Endothelial cell (in vitro differentiated cells): Measurements from ENCODE around the gene NOS1AP. TPM values are rescaled to one million over a fixed set of nuclear protein-coding genes. Genes with fewer than 3 reads are reported as not detected.

ENCODE experiments used
- DNase-seq: peaks from one replicate; pipeline ENCODE4 v3.0.0; 2021; ENCODE audit warnings: low spot score
- H3K27ac Mint-ChIP-seq: one replicate; pipeline ENCODE4 v1.8.0; 2021; ENCODE audit warnings: mixed read lengths, inconsistent platforms; ENCODE audit not compliant: unreplicated experiment
- H3K27me3 Mint-ChIP-seq: one replicate; pipeline ENCODE4 v1.8.0; 2021; ENCODE audit warnings: mild to moderate bottlenecking, moderate library complexity, mixed read lengths, inconsistent platforms; ENCODE audit not compliant: unreplicated experiment
- H3K36me3 Mint-ChIP-seq: one replicate; pipeline ENCODE4 v1.8.0; 2021; ENCODE audit warnings: mild to moderate bottlenecking, low read depth, mixed read lengths, inconsistent platforms; ENCODE audit not compliant: unreplicated experiment
- H3K4me1 Mint-ChIP-seq: one replicate; pipeline ENCODE4 v1.8.0; 2021; ENCODE audit warnings: mild to moderate bottlenecking, mixed read lengths, inconsistent platforms; ENCODE audit not compliant: unreplicated experiment
- H3K4me3 Mint-ChIP-seq: one replicate; pipeline ENCODE4 v1.8.0; 2021; ENCODE audit warnings: mild to moderate bottlenecking, mixed read lengths, inconsistent platforms; ENCODE audit not compliant: unreplicated experiment
- H3K9me3 Mint-ChIP-seq: one replicate; pipeline ENCODE4 v1.8.0; 2021; ENCODE audit warnings: mixed read lengths, inconsistent platforms; ENCODE audit not compliant: unreplicated experiment
- total RNA-seq: library from RNA; stranded (reverse); fragmentation: NEBNext Ultra II Directional; extraction: Animal tissue kit (Norgen Biotek cat#: 25700); gene quantifications from one replicate; pipeline ENCODE4 v1.2.1, GENCODE V29; 2021; ENCODE audit not compliant: unreplicated experiment
- TF ChIP-seq, protein P1 (sequence below): fragments of 200-600 bp; sonication (generic); IDR thresholded peaks from one replicate; pipeline ENCODE4 v1.5.0; 2021; ENCODE audit warnings: antibody characterized with exemption; ENCODE audit not compliant: unreplicated experiment

NOS1AP gene
- total RNA-seq, 1 donor from 2014 or later: 19.8 TPM

DNA sequence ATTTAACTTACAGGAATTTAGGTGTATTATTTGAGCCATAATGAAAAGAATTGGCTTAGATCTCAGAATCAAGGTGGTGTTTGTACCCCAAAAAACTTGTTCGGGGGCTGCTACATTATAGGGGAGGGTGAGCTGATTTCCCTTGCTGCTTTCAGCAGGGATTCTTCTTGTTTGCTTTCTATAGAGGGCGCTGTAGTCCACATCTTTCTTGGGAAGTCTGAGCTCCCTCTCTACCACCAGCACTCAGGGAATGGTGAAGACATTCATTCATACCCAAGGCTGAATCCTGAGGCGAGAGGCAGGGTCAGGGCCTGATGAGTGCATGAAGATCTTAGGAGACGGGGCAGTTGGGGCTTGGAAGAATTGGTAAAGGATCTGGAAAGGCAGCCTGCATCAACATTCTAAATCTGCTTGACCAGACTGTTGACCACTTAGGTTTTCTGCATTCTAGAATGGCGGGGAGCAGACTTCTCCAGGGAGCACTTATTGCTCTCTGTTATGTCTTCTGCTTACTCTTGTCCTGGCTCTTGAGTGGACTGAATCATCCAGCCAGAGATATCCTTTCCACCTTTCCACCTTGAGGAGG lies 288.3 kb downstream of the NOS1AP start:
- Mint-ChIP-seq H3K27me3 (peaks cover 8% of the 10 kb centered on the region), H3K36me3 (peaks cover 46% of the 10 kb centered on the region), H3K4me3 (peak overlapping the region; percentile 71), H3K27ac (no peak overlapping the region), H3K4me1 (peaks cover 61% of the 10 kb centered on the region), H3K9me3 (no peaks in the 10 kb centered on the region)
- DNase-seq: peak; percentile 15
- TF ChIP-seq, protein P1, sequence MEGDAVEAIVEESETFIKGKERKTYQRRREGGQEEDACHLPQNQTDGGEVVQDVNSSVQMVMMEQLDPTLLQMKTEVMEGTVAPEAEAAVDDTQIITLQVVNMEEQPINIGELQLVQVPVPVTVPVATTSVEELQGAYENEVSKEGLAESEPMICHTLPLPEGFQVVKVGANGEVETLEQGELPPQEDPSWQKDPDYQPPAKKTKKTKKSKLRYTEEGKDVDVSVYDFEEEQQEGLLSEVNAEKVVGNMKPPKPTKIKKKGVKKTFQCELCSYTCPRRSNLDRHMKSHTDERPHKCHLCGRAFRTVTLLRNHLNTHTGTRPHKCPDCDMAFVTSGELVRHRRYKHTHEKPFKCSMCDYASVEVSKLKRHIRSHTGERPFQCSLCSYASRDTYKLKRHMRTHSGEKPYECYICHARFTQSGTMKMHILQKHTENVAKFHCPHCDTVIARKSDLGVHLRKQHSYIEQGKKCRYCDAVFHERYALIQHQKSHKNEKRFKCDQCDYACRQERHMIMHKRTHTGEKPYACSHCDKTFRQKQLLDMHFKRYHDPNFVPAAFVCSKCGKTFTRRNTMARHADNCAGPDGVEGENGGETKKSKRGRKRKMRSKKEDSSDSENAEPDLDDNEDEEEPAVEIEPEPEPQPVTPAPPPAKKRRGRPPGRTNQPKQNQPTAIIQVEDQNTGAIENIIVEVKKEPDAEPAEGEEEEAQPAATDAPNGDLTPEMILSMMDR: peak; percentile 55

DNA sequence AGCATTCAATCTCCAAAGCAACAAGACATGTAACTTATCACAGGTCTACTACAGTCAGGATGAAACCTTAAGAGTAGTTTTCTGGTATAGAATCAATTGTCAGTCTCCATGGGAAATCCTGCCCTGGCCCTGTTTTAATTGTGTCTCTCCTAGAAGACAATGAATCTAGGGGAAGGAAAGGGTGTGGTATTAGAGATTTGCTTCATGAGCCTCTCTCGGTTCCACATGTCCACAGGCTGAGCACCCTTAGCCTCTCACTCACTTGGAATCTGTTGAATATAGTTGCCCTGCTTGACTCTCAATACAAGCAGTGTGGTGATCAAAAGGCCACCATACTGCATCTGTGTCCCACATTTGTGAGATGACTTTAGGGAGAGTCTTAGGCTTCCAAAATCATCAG lies 289.4 kb downstream of the NOS1AP start:
- Mint-ChIP-seq H3K27me3 (peaks cover 8% of the 10 kb centered on the region), H3K9me3 (no peaks in the 10 kb centered on the region), H3K27ac (peak overlapping the region; percentile 57), H3K4me3 (no peak overlapping the region), H3K4me1 (peaks cover 50% of the 10 kb centered on the region), H3K36me3 (peaks cover 45% of the 10 kb centered on the region)
- DNase-seq: no peak
- TF ChIP-seq, protein P1: no peak

DNA sequence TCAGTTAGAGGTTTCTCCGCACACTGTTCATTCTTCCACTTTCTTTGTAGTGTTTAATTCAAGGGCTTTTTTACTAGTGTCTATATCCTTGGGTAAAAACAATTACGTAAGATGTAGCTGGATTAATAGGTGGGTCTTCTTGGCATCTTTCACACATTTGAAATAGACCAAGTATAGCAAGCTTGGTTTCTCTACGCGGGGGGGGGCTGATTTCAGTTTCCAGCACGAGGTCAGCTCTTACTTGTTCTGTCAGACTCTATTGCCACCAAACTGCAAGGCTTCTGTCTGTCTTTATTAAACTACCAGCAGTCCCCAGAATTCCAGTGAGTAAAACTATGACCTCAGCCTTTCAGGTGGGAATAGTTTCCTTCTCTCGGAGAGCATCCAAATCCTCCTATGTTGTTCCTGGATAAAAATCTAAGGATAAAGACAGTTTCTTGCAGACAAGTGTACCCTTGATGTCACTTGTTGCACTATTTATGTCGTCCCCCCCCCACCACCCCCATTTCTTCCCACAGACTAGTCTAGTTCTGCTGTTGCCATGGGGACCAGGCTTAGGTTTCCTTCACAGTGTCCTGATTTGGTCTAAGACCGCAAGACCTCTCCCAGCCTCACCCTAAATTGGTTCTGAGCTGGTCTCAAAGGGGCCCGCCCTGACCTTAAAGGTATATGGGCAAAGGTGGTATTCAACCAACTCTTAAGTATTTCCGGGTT lies 290.2 kb downstream of the NOS1AP start:
- DNase-seq: no peak
- peaks cover 39% of the 10 kb centered on the region for H3K36me3 Mint-ChIP-seq

DNA sequence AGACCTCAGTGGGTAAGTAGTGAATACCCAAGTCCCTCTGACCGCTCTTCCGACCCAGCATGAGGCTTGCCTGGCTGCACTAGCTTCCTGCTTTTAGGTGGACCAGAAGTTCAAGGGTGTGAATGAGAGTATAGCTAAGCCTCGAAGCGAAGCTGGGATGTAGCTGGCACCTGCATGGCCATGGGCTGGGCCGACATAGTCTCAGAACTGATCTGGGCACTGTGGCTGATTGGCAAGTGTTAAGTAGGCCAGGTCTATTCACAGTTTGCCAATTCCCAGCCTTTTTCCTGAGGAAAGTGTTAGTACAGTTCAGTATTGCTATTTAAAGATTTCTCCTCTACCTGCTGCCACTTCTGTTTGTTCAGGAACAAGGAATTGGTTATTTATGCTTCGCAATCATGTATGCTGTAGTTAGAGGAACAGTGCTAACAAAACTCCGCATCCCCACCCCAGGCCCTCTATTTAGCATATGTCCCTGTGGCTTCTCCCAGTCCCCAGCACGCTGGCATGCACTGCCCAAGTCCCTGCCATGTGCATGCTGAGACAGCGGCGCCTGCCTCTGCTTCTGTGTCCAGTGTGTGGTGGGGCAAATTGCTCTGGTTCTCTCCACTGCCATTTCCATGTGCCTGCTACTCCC lies 290.9 kb downstream of the NOS1AP start:
- H3K36me3 Mint-ChIP-seq: peaks cover 33% of the 10 kb centered on the region
- DNase-seq: no peak
- no peak overlapping the region for H3K27ac Mint-ChIP-seq
- H3K9me3 Mint-ChIP-seq: no peaks in the 10 kb centered on the region
- no peak overlapping the region for H3K4me3 Mint-ChIP-seq
- H3K4me1 Mint-ChIP-seq: peaks cover 35% of the 10 kb centered on the region
- H3K27me3 Mint-ChIP-seq: peaks cover 8% of the 10 kb centered on the region
- TF ChIP-seq, protein P1: no peak

More for the DNA sequence above, 290.2 kb downstream of the NOS1AP start:
- TF ChIP-seq, protein P1: no peak
- peaks cover 8% of the 10 kb centered on the region for H3K27me3 Mint-ChIP-seq
- peak overlapping the region; percentile 71 for H3K4me3 Mint-ChIP-seq
- peaks cover 42% of the 10 kb centered on the region for H3K4me1 Mint-ChIP-seq
- peak overlapping the region; percentile 59 for H3K27ac Mint-ChIP-seq
- no peaks in the 10 kb centered on the region for H3K9me3 Mint-ChIP-seq

DNA sequence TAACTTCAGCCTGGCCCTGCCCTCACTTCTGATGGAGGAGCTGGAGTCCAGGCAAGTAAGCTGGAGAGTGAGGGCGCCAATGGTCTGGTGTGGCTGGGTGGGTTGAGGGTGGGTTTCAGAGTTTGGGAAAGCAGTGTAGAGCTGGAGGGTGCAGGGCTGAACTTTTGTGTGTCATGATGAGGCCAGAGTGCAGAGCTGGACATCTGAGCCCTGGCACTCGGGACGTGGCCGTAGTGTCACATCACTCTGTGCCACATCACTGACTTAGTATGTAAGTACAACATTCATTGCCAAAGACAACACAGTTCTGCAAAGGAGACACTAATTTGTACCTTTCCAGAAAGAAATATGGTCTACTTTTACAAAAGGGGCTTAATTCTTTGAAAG lies 291.4 kb downstream of the NOS1AP start:
- peaks cover 28% of the 10 kb centered on the region for H3K36me3 Mint-ChIP-seq
- H3K27ac Mint-ChIP-seq: no peak overlapping the region
- no peak overlapping the region for H3K4me3 Mint-ChIP-seq
- peaks cover 8% of the 10 kb centered on the region for H3K27me3 Mint-ChIP-seq
- H3K9me3 Mint-ChIP-seq: no peaks in the 10 kb centered on the region
- H3K4me1 Mint-ChIP-seq: peaks cover 31% of the 10 kb centered on the region
- no peak for DNase-seq
- TF ChIP-seq, protein P1: no peak
